GM19324 (cell line): ENCODE data around the gene DGCR6.
"Not testable (repeated sequence)": the region's sequence is repeated elsewhere in the genome, so short reads cannot be mapped to it uniquely, and the experiment has no call there.

Experiments used
- ATAC-seq: cut with Tn5 transposase; IDR thresholded peaks from one replicate; pipeline ENCODE4 v1.9.1; 2021; ENCODE audit warnings: mild to moderate bottlenecking, moderate library complexity; ENCODE audit not compliant: unreplicated experiment, low FRiP score

DGCR6 gene

DNA sequence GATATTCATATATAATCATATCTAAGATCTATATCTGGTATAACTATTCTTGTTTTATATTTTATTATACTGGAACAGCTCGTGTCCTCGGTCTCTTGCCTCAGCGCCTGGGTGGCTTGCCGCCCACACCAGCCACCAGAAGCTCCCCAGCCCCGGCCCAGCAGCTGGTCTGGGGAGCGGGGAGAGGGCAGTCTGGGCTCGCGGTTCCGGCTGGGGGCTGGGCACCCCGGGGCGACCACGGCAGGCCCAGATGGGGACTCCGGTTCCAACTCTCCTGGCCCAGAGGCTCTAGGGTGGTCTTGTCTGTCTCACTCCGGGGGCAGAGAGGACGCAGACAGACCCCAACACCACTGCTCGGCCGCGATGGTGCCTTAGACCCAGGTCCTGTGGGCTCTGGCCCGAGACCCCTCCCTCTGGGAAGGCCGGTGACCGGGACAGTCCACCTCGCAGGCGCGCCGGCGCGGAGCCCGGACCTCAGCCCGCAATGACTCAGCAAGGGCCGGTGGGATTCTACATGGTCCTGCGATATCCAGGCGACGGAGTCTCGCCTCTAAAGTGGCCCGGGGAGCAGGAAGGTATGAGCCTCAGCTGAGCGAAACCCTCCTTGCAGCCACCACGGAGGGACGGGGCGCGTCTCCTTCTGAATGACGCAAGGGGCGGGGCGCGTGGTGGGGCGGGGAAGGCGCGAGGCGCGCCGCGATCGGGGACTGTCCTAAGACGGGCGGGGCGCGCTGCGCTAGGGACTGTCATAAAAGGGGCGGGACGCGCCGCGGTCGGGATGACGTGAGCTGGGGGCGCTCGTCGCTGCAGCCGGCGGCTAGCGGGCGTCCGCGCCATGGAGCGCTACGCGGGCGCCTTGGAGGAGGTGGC is at the start of gene DGCR6:
DGCR6 (plus strand) TSS at position 781 of the 870 bp plus-strand sequence; CDS start at position 836, 55 bp downstream.
- ATAC-seq: peak; percentile 94

- not testable (repeated sequence) for ATAC-seq
Measured at GRCh38 chr22:18859314-18859713, 46.8 kb upstream of the DGCR6 start.

- ATAC-seq: not testable (repeated sequence)
Measured at GRCh38 chr22:18881260-18881659, 24.9 kb upstream of the DGCR6 start.

GRCh38 chr22:18884465-18884864 is 21.7 kb upstream of the DGCR6 start:
- ATAC-seq: not testable (repeated sequence)

DNA sequence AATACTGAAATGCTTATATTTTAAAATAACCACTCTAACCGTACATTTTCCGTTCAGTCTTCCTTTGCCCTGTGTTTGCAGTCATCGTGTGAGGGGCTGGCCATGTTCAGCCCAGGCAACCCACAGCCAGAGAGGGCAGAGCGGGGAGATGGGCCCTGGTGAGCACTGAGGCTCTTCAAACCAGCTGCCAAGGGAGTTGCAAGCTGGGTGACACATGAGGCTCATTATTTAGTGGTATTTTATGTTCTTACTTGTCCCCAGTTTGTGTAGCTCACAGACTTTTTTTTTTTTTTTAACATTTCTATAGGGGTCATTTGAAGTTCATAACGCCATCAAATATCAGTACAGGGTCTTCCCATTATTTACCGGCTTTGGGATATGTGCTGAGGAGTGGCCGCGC is 18.0 kb upstream of the DGCR6 start:
- ATAC-seq: no peak

DNA sequence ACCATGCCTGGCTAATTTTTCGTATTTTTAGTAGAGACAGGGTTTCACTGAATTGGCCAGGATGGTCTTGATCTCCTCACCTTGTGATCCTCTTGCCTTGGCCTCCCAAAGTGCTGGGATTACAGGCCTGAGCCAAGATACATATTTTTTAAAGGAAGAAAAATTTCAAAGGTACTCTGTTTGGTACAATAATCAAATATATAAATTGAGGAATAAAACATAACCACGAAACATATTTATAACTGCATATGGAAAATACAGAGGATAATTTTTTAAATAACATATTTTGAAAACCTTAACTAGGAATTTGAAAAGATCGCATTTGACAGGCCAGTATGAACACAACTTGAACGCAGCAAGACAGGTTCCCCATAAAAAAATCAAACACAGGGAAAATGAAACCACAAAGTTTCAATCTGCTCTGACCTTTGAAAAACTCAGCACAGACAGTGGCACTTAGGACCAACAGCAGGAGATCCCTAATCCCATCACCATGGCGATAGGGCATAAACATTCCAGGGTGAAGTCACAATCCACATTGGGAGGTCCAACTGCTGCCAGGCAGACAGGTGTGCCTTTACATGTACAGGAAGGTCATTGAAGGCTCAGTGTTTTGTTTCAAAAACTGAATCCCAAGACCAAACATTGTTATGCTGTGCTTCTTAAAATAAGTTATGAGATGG is 15.5 kb upstream of the DGCR6 start:
- ATAC-seq: not testable (repeated sequence)

DNA sequence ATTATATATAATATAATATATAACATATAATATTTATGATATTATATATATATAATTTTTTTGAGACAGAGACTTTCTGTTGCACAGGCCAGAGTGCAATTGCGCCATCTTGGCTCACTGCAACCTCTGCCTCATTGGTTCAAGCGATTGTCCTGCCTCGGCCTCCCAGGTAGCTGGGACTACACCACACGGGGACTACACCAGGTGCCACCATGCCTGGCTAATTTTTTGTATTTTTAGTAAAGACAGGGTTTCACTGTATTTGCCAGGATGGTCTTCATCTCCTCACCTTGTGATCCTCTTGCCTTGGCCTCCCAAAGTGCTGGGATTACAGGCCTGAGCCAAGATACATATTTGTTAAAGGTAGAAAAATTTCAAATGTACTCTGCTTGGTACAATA is 12.3 kb upstream of the DGCR6 start:
- not testable (repeated sequence) for ATAC-seq

DNA sequence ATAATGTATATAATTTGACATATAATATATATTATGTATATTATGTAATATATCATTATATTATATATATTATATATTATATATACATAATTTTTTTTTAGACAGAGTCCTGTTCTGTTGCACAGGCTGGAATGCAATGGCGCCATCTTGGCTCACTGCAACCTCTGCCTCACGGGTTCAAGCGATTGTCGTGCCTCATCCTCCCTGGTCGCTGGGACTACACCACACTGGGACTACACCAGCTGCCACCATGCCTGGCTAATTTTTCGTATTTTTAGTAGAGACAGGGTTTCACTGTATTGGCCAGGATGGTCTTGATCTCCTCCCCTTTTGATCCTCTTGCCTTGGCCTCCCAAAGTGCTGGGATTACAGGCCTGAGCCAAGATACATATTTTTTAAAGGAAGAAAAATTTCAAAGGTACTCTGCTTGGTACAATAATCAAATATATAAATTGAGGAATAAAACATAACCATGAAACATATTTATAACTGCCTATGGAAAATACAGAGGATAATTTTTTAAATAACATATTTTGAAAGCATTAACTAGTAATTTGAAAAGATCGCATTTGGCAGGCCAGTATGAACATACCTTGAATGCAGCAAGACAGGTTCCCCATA is 10.0 kb upstream of the DGCR6 start:
- ATAC-seq: not testable (repeated sequence)

- not testable (repeated sequence) for ATAC-seq
Measured at GRCh38 chr22:18906410-18906745, 258 bp downstream of the DGCR6 start.

DNA sequence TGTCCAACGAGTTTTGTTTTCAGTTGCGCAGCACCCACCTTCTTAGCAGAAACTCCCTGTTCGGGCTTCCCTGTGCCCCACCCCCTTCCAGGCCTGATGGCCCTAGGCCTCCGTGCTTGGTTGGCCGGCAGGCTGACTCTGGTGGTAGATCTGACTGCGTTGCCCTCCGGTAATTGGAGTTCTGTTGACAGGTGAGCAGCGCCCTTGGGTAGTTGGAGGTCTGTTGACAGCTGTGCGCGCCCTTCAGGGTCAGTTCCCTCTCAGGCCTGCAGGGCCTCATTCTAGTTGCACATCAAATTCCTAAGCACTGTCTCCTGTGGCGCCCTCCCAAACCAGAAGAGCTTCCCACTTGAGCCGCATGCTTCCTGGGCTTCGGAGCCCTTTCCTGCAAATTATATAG is 776 bp downstream of the DGCR6 start:
- no peak for ATAC-seq

DNA sequence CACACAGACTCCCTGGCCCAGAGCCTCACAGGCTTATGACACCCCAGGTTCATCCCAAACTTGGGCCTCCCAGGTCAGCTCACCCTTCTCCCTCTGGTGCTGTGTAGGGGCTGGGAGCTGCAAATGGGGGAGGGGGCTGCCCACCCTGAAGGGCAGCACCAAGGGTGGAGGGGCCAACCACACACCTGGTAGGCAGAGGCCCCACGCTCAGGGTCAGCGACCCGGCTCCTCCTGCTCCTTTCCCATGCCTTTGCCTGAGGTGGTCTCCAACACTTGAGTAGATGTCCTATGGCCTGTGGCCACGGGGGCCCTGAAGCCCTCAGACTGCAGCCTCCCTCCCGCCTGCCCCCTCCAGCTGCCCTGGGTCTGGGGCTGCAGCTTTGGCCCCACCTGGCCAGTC is 3.4 kb downstream of the DGCR6 start:
- ATAC-seq: no peak

GRCh38 chr22:18911535-18911934 is 5.4 kb downstream of the DGCR6 start:
- ATAC-seq: not testable (repeated sequence)

DNA sequence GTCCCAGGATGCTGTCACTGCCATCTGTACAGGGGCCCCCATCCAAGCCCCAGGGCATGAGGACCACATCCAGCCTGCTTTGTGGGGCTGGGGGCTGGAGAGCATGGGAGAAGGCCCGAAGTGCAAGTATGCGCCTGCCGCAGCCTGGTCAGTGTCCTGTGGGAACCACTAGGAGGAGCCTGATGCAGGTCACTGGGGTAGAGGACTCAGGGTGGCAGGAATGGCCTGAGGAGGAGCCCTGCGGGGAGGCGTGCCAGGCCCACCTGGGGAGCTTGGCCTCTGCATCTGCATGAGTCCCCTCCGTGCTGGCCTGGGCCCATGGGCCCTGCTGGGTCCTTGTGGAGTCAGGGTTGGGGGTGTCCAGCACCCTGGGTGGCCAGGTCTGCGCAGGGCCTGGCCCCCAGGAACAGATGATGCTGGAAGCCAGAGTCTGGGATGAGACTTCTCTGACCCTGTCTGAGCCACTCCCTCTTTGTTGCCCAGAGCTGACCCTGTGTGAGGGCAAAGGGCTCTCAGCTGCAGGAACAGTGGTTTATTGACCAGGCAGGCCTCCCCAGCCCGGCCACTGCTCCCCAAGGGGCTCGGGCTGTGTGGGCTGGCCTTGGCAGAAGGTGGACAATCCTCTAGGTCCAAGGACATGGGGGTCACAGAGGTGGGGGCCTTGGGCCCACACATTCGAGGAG is 6.3 kb downstream of the DGCR6 start:
- ATAC-seq: not testable (repeated sequence)

GRCh38 chr22:18914558-18914957 is 8.4 kb downstream of the DGCR6 start:
- not testable (repeated sequence) for ATAC-seq

DNA sequence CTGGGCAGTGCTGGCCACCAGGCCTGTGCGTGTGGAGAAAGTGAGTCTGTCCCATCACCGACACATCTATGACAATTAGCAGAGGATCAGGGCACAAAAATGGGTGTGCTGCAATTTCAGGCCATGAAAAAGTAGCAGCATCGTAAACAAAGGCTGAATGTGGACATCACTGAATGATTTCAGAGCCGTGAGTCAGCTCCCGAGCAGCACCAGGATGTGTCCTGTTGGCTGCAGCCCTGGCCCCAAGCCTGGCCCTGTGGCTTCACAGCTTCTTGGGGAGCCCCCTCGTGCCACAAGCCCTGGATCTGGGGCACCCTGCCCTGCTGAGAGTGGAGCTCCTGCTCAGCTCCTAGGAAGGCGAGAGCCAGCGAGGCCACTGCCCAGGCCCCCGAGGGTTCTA is 9.4 kb downstream of the DGCR6 start:
- not testable (repeated sequence) for ATAC-seq

- not testable (repeated sequence) for ATAC-seq
Measured at GRCh38 chr22:18917818-18918217, 11.7 kb downstream of the DGCR6 start.

DNA sequence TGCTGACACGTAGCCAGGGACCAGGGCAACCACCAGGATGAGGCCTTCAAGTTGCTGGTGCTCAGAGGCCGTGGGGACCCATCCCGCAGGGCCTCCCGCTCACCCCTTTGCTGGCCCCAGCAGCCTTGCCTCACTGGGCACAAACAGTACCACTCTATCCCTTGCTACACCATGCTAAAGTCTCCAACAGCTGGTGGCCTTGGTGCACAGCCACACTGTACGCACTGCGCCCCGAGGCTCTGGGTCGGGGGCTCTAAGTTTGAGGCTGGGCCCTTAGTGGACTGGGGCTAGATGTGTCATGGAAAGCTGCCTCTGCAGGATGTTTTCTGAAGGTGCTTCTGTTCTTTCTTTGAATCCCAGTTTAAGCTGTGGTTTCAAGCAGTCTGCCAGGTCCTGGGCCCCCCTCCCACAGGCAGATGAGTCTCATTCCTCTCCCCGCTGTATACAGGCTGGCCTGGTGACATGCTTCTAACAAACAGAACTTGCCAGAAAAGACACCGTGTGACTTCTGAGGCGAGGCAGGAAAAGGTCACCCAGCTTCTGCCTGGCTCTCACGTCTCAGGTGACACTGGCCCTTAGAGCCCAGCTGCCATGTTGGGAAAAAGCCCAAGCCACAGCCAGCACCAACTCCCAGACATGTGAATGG is 14.3 kb downstream of the DGCR6 start:
- not testable (repeated sequence) for ATAC-seq

DNA sequence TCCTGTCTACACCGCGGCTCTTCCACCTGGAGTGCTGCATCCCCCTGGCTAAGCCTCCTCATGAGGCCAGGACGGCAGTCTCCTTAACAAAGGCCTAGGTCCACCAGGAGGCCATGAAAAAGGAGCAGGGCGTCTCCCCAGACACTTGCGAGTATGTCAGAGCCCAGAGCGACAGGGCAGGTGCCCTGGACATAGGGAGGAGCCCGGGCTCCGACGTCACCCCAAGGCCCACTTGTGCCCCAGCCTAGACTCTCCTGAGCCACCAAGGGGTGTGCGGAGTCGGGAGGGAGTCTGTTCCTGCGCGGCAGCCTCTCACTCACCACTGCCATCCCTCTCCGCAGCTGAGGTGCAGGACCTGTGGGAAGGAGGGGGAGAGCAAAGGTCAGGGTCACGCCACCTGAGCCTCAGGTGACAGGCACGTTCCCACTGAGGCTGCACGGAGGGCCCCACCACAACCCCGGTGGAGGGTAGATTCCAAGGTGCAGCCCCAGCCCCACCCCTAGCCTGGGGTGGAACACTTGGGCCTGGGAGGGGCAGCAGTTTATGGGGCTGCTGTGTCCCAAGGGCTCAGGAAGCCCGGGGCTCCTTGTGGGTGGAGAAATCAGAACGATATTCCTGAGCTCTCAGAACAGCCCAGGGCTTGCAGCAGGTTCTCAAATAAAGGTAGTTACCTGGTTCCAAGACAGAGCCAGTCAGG is 19.4 kb downstream of the DGCR6 start:
- ATAC-seq: no peak

DNA sequence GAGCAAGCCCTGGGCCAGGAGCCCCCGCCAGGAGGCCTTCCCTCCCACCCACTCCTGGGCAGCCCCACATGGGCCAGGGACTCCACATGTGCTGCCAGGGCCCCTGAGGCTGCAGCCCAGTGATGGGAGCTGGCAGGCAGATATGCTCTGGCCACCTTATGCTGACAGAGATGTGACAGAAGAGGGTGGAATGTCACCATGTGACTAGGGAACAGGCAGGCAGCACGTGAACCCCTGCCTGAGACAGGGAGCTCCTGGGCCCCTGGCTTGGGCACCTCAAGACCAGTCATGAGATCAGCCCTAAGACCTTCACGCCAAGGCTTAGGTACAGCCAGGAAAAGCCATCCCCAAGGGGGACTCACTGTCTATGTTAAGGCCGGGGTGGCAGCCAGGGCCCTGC is 20.9 kb downstream of the DGCR6 start:
- ATAC-seq: no peak

DNA sequence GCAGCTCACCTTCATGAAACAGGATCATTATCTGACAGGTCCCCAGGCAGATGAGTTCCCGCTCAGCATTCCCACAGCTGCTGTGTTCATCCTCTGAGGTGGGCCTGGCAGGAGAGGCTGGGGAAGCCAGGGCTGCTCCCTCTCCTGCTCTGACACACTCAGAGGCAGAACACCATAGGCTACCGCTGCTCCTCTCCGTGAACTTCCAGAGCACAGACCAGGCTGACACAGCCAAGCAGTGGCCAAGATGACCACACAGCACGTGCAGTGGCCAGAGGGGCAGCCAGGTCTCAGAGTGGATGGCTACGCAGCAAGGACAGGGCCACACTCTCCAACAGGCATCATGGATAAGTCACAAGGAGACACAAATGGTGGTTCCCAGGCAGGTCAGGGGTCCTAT is 21.5 kb downstream of the DGCR6 start:
- ATAC-seq: no peak
